Measurements from ENCODE around the gene SLC2A11.
A peak's percentile ranks its signal among the peaks of the same experiment; 100 is the strongest.

Gene SLC2A11

GRCh38 chr22:23833017-23833751 lies 24.5 kb upstream of the SLC2A11 start:
- DNase-seq = no peak

DNA sequence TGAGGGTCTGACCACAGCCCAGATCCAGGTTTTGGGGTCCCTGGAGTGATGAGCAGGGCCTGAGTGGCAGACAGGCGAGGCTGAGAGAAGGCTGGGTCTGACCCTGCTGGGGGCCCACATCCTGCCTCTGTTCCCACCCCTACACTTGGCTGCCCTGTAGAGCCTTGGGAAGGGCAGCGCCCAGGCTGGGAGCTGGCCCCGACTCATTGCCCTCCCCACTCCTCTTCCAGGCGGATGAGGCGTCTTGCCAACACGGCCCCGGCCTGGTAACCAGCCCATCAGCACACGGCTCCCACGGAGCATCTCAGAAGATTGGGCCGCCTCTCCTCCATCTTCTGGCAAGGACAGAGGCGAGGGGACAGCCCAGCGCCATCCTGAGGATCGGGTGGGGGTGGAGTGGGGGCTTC lies 23.8 kb upstream of the SLC2A11 start:
- DNase-seq = no peak

GRCh38 chr22:23834406-23834792 lies 23.3 kb upstream of the SLC2A11 start:
- no peak for DNase-seq

DNA sequence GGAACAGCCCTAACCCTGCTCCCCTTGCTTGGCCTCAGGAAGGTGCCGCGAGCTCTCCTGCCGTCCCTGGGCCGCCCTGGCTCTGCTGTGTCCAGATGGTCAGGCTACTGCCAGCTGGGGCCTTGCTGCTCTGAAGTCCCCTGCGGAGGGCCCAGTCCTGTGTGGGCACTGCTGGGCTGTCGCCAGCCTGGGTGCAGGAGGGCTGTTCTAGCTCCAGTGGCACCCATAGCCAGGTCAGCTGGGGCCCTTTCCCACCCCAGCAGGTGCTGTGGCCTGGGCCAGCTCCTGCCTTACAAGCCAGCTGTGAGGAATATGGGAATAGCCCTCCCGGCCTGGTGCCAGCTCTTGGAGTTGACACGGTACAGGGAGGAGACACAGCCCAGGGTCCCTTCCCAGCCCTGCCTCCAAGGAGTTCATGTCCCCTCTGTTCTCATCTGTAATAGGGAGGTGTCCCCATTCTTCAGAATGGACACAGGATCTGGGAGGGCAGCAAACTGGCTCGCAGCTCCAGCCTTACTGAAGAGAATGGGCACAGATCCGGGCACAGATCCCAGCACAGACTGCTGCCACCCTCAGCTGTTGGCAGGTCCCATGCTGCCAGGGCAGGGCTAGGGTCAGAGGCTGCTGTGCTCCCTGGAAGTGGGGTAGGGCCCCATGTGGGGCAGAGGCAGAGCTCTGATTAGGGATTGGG lies 22.7 kb upstream of the SLC2A11 start:
- no peak for DNase-seq

DNA sequence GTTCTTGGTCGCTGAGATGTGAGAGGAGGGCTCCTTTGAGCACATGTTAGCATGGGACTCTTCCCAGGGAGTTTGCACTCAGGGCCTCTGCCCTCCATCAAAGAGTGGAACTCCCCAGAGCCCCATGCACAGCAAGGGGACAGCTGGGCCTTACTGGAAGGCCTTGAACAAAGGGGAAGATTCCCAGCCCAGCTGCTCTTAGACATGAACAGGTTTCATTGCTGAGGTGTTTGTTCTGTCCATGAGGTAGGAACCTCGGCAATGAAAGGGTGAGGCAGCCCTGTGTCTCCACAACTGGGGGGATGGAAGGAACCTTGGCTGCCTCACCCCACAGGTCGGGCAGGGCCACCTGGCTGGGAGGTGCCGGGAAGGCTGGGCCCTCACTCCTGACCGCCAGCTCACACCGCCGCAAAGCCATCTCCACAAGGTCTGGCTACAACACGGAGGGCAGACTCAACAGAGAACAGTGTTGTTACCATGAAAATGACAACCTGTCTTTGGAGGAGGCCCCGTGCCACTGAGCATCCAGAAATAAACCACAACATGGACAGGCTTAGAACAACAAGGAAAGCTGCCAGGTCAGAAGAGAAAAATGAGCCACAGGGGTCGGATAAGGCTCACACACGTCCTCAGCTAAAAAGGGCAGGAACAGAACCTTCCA lies 22.1 kb upstream of the SLC2A11 start:
- DNase-seq = no peak

DNA sequence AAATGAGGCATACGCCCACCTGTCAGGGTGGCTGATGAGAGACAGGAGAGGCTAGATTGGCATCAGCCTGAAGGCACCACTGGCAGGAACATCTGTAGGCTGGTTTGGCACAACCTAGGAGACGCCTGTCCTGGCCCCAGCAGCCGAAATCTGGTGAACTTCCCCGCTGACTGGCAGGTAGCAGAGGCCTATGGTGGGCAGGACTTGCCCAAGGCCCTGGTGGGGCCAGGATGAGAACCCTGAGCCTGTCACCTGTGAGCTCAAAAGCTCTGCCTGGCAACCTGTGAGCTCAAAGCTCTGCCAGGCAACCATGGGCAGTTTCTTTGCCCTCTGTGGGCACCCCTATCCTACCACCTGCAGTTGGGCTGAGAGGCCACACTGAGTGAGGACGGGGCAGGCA lies 21.4 kb upstream of the SLC2A11 start:
- DNase-seq = no peak

DNA sequence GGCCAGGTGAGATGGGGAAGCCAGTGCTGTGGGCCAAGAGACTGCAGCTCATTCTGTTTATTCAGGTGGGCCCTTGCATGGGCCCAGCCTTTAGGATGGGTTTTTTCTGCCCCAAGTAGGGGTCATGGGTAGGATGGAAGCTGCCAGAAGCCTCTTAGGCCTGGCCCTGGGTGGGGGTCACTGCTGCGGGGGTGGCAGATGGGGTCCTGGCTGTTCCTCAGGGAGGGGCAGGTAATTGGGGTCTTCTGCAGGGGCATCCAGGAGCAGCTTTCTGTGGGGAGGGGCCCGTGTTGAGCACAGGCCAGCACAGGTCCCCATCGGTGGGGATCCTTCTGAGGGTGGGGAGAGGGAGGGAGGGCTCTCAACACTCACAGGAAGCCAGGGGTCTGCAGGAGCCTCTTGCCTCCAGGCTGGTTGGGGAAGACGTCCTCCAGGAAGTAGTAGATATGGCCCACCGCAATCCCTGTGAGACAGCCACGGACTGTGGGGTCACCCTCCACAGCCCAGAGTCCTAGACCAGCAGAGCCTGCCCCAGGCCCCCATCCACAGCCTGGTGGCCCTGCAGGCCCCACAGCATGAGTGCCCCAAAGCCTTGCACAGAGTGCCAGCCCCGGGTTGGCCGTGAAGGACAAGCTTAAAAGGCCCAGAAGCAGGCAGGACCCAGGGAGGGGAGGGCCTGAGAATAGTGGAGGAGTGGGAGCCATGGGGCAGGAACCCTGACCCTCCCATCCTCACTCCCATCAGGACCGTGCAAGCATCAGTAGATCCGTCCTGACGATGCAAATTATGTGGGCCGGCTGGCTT lies 20.8 kb upstream of the SLC2A11 start:
- no peak for DNase-seq

- DNase-seq = no peak
Measured at GRCh38 chr22:23837496-23837859, 20.2 kb upstream of the SLC2A11 start.

- peak in 1 of 2 experiments; percentile 34 for DNase-seq
Measured at GRCh38 chr22:23837911-23838680, 19.6 kb upstream of the SLC2A11 start.

- DNase-seq = peak; percentile 99
Measured at GRCh38 chr22:23838681-23839468, 18.8 kb upstream of the SLC2A11 start, which contains the start of gene DERL3. TSS of gene DERL3 (minus strand) at chr22:23839006. CDS start at chr22:23838987, 19 bp downstream.

DNA sequence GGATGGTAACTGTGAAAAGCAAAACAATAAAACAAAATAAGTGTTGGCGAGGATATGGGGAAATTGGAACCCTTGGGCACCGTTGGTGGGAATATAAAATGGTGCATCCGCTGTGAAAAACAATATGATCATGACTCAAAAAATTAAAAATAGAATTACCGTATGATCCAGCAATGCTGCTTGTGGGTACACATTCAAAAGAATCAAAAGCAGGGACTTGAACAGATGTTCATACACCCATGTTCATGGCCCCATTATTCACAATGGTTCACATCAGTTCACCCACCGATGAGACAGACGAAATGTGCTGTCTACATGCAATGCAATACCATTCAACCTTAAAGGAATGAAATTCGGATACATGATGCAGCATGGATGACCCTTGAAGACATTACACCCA lies 17.6 kb upstream of the SLC2A11 start:
- no peak for DNase-seq

- no peak for DNase-seq
Measured at GRCh38 chr22:23841292-23841691, 16.4 kb upstream of the SLC2A11 start.

GRCh38 chr22:23841736-23842445 lies 15.8 kb upstream of the SLC2A11 start:
- DNase-seq = no peak

DNA sequence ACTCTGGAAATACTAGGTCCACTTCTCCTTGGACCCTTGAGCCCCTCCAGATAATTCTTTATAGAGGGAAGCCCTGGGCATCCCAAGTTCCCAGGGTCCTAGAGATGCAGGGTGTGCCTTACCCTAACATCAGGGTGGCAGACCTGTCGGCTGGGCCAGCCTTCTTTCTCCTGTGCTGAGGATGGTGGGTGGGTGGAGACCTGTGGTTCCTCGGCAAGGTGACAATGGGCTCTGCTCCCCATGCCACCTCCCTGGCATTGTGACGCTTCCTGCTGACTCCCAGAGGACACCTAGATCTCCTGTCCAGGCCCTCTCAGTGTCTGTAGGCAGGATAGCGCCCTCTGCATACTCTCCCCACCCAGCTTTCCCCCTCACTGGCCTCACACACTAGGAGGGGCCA lies 15.1 kb upstream of the SLC2A11 start:
- no peak for DNase-seq

- no peak for DNase-seq
Measured at GRCh38 chr22:23844739-23845202, 12.9 kb upstream of the SLC2A11 start.

- DNase-seq = no peak
Measured at GRCh38 chr22:23845265-23846080, 12.2 kb upstream of the SLC2A11 start.

- DNase-seq = no peak
Measured at GRCh38 chr22:23846081-23846469, 11.6 kb upstream of the SLC2A11 start.

GRCh38 chr22:23847310-23847920 lies 10.3 kb upstream of the SLC2A11 start:
- DNase-seq = no peak

Data from activated T-cell treated with anti-CD3 and anti-CD28 coated beads, Interleukin-2, amount 50 U/mL, for 48 hours (primary cell).